NCI-H82 (cell line): Measurements from ENCODE around the gene RIPOR2.
A peak's percentile ranks its signal among the peaks of the same experiment; 100 is the strongest.
"Not testable (repeated sequence)": the region's sequence is repeated elsewhere in the genome, so short reads cannot be mapped to it uniquely, and the experiment has no call there.

Experiments used
- DNase-seq: peaks from one replicate; lab custom pipeline; 2025; lab: John Stamatoyannopoulos, UW

The RIPOR2 gene

GRCh38 chr6:24764833-24765828 lies 170.6 kb downstream of the RIPOR2 start:
- not testable (repeated sequence) for DNase-seq

DNA sequence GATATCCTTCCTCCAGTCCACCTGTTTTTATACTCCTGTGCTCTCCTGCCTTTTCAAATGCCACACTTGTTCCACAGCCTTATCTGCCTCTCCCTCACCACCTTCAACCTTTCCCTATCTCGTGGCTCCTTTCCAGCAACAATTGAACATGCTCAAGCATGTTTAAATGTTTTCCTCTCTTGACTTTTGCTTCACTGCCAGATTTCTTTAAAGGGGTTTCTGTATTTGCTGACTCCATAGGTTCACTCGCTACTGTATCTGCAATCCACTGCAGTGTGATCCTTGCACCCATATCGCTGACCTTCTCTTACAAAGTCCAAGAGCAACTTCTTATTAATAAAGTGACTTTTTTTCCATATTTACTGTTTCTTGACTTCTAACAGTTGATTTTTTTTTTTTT lies 172.2 kb downstream of the RIPOR2 start:
- DNase-seq = no peak

GRCh38 chr6:24761851-24762250 lies 173.9 kb downstream of the RIPOR2 start:
- no peak for DNase-seq

DNA sequence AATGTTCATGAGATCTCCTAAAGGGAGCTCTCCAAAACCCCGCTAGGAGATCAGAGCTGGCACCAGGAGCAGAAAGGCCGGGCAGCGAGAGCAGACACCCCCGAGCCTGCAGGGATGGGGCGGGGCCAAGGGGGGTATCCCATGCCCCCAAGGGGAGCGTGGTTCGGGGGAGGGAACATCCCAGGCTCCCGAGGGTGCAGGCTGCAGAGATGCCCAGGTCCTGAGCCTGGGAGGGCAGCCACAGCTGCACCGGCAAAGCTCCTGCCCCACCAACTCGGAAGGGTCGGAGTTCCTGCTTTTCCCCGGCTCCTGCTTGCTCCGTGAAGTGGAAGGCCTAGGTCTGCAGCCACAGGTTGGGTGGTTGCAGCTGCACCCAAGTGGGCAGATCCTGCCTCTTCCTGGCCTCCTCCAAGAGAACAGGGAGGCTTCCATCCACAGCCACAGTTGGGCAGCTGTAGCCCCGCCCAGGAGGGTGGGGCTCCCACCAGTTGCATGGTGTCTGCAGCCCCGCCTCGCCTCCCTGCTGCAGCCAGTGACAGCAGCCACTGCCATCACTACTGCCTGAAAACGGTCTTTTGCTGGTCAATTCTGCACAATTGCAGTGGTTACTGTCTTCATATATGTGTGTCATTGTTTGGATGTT lies 174.4 kb downstream of the RIPOR2 start:
- DNase-seq = peak; percentile 23

GRCh38 chr6:24760210-24760609 lies 175.6 kb downstream of the RIPOR2 start:
- DNase-seq = no peak

GRCh38 chr6:24759718-24760117 lies 176.0 kb downstream of the RIPOR2 start:
- DNase-seq = no peak

DNA sequence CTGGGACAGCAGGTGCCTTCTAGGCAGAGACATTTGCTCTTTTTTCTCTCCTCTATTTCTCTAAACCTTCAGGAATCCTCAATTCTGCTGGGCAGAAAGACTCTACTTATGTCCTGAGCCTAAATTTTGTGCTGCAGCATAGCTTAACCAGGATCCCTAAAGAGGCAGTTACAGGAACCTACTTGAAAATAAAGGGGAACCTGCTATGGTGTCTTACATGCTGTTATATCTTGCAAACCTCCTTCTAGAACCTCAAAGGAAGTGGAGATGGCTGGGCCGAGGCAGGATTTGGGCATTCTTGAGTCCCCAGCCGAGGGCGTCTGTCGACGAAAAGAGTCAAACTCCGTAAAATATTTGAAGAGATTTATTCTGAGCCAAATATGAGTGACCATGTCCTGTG lies 178.1 kb downstream of the RIPOR2 start:
- no peak for DNase-seq

DNA sequence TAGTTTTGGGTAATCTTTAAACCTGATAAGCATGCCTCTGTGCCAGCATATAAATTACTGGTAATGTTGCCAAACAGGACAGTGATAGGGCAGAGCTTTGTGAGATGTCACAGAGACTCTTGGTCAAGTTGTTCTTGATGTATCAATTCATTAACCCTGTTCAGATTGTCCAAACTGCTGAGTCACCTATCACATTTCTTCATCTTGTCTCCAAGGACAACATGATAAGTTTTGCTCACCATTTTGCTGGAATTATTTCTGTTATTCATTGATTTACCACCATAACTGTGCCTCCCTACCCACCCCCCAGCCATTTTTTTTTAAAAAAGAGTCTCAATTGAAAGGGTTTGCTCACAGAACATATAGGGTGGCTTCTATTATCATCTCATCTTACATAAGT lies 180.5 kb downstream of the RIPOR2 start:
- no peak for DNase-seq

- DNase-seq = not testable (repeated sequence)
These were observed 181.4 kb downstream of the RIPOR2 start for GRCh38 chr6:24754378-24754777.
